HL-60/S4 treated with retinoic acid at 250 ng/mL for 4 days and 3 days (cell line): ENCODE measurements around the gene DST.
"Not testable (repeated sequence)": the region's sequence is repeated elsewhere in the genome, so short reads cannot be mapped to it uniquely, and the experiment has no call there.

ENCODE experiments used
- in situ Hi-C: fragments of 300-500 bp; cut with MboI; formaldehyde crosslinking; loops from 2 replicates; pipeline ENCODE4 v1.7.0; 2022; ENCODE audit warnings: low sequenced_read_pairs

Gene DST

GRCh38 chr6:56521454-56521853, 121.2 kb downstream of the DST start:
- in situ Hi-C loops = no loop called here

- in situ Hi-C loops = no loop called here
Measured at GRCh38 chr6:56520218-56520617, 122.5 kb downstream of the DST start.

- in situ Hi-C loops = no loop called here
Measured at GRCh38 chr6:56518995-56519767, 123.5 kb downstream of the DST start.

- in situ Hi-C loops = no loop called here
Measured at GRCh38 chr6:56517155-56517745, 125.4 kb downstream of the DST start.

GRCh38 chr6:56516003-56516402, 126.7 kb downstream of the DST start:
- in situ Hi-C loops = no loop called here

- in situ Hi-C loops = no loop called here
Measured at GRCh38 chr6:56515081-56515905, 127.4 kb downstream of the DST start.

- in situ Hi-C loops = no loop called here
Measured at GRCh38 chr6:56514395-56514794, 128.3 kb downstream of the DST start.

- in situ Hi-C loops = no loop called here
Measured at GRCh38 chr6:56513631-56514030, 129.1 kb downstream of the DST start.

GRCh38 chr6:56511591-56511990, 131.1 kb downstream of the DST start:
- in situ Hi-C loops = no loop called here

- in situ Hi-C loops = no loop called here
Measured at GRCh38 chr6:56510984-56511531, 131.6 kb downstream of the DST start.

- in situ Hi-C loops = no loop called here
Measured at GRCh38 chr6:56509031-56509430, 133.7 kb downstream of the DST start.

- in situ Hi-C loops = no loop called here
Measured at GRCh38 chr6:56507517-56507916, 135.2 kb downstream of the DST start.

- in situ Hi-C loops = no loop called here
Measured at GRCh38 chr6:56505512-56506260, 137.0 kb downstream of the DST start.

GRCh38 chr6:56501993-56502392, 140.7 kb downstream of the DST start:
- in situ Hi-C loops = no loop called here

GRCh38 chr6:56499095-56499494, 143.6 kb downstream of the DST start:
- in situ Hi-C loops = no loop called here

GRCh38 chr6:56497691-56498090, 145.0 kb downstream of the DST start:
- in situ Hi-C loops = no loop called here

GRCh38 chr6:56497240-56497639, 145.4 kb downstream of the DST start:
- in situ Hi-C loops = no loop called here

- in situ Hi-C loops = not testable (repeated sequence)
Measured at GRCh38 chr6:56496650-56497049, 146.0 kb downstream of the DST start.

- in situ Hi-C loops = no loop called here
Measured at GRCh38 chr6:56495654-56496053, 147.0 kb downstream of the DST start.

GRCh38 chr6:56491606-56492328, 150.9 kb downstream of the DST start:
- in situ Hi-C loops = no loop called here
